IMR-90 (cell line): ENCODE data around the gene TMPRSS7. TPM values are rescaled to one million over a fixed set of nuclear protein-coding genes. Genes with fewer than 3 reads are reported as not detected.

Experiments
- ATAC-seq: fragments of 200-7000 bp; cut with Tn5 transposase; 2 replicates; pipeline ENCODE4 v1.9.1; 2020; ENCODE audit warnings: low read depth, mild to moderate bottlenecking, moderate library complexity
- BruUV-seq: library from RNA; stranded (reverse); fragments of 400-500 nt; replicated peaks from 2 replicates; lab custom pipeline; 2021; lab: Mats Ljungman, UMichigan
- CTCF ChIA-PET: fragments of 300-600 bp; formaldehyde crosslinking; extraction: SDS; loops from one replicate; lab custom pipeline; 2021; ENCODE audit warnings: antibody characterized with exemption; lab: Yijun Ruan, JAX
- POLR2A ChIA-PET: fragments of 300-600 bp; sonication (Branson Sonifier 250); formaldehyde crosslinking; loops from one replicate; lab custom pipeline; 2022; ENCODE audit warnings: antibody characterized with exemption; ENCODE audit not compliant: unreplicated experiment; lab: Charles Lee
- DNase-seq: peaks from one replicate; pipeline ENCODE4 v3.0.0; 2013
- H2AFZ ChIP-seq: replicated peaks from 2 replicates; pipeline ENCODE3; 2013; ENCODE audit warnings: low read length, mild to moderate bottlenecking; ENCODE audit not compliant: poor library complexity
- H2AK5ac ChIP-seq: 2 replicates; pipeline ENCODE4 v1.6.1; 2013; ENCODE audit warnings: low read depth, low read length, inconsistent platforms
- H2AK9ac ChIP-seq: replicated peaks from 2 replicates; pipeline ENCODE3; 2013; ENCODE audit warnings: mild to moderate bottlenecking, low read depth, low read length, moderate library complexity; ENCODE audit not compliant: poor library complexity
- H2BK120ac ChIP-seq: 2 replicates; pipeline ENCODE4 v1.6.1; 2013; ENCODE audit warnings: low read depth, low read length, inconsistent platforms
- H2BK15ac ChIP-seq: 3 replicates; pipeline ENCODE4 v1.6.1; 2013; ENCODE audit warnings: low read depth, low read length, inconsistent platforms
- H2BK20ac ChIP-seq: 2 replicates; pipeline ENCODE4 v1.6.1; 2013; ENCODE audit warnings: low read depth, mild to moderate bottlenecking, inconsistent platforms, low read length, moderate library complexity
- H2BK5ac ChIP-seq: 2 replicates; pipeline ENCODE4 v1.6.1; 2013; ENCODE audit warnings: mild to moderate bottlenecking, low read depth, low read length, inconsistent platforms; ENCODE audit not compliant: poor library complexity, severe bottlenecking
- H3K14ac ChIP-seq: replicated peaks from 2 replicates; pipeline ENCODE4 v1.6.1; 2013; ENCODE audit warnings: low read depth, low read length, inconsistent platforms
- H3K18ac ChIP-seq: 2 replicates; pipeline ENCODE4 v1.6.1; 2013; ENCODE audit warnings: low read depth, low read length, control low read depth
- H3K23ac ChIP-seq: 2 replicates; pipeline ENCODE4 v1.6.1; 2013; ENCODE audit warnings: low read depth, low read length, inconsistent platforms
- H3K27ac ChIP-seq: 2 replicates; pipeline ENCODE4 v1.5.1; 2013; ENCODE audit warnings: mild to moderate bottlenecking, control low read depth, low read length; ENCODE audit not compliant: insufficient read depth
- H3K27me3 ChIP-seq: 2 replicates; pipeline ENCODE4 v1.6.1; 2013; ENCODE audit warnings: low read length; ENCODE audit not compliant: control insufficient read depth, insufficient read depth
- H3K36me3 ChIP-seq: 2 replicates; pipeline ENCODE4 v1.6.1; 2013; ENCODE audit warnings: low read length, mixed read lengths; ENCODE audit not compliant: control insufficient read depth, insufficient read depth
- H3K4ac ChIP-seq: 2 replicates; pipeline ENCODE4 v1.6.1; 2013; ENCODE audit warnings: low read depth, low read length, inconsistent platforms
- H3K4me1 ChIP-seq: 2 replicates; pipeline ENCODE4 v1.6.1; 2013; ENCODE audit warnings: low read length, mixed read lengths; ENCODE audit not compliant: control insufficient read depth, insufficient read depth
- H3K4me2 ChIP-seq: 2 replicates; pipeline ENCODE4 v1.6.1; 2013; ENCODE audit warnings: low read depth, mild to moderate bottlenecking, control low read depth, low read length, moderate library complexity
- H3K4me3 ChIP-seq: 2 replicates; pipeline ENCODE4 v1.5.1; 2013; ENCODE audit warnings: low read depth, mild to moderate bottlenecking, control low read depth, low read length, moderate library complexity; ENCODE audit not compliant: insufficient read depth
- H3K56ac ChIP-seq: 2 replicates; pipeline ENCODE4 v1.6.1; 2013; ENCODE audit warnings: low read length, inconsistent platforms; ENCODE audit not compliant: insufficient read depth; ENCODE audit errors: extremely low read depth
- H3K79me1 ChIP-seq, 2 experiments: 2 replicates each; pipeline ENCODE4 v1.6.1; 2013; ENCODE audit warnings: low read length in 2 of 2, inconsistent platforms in 1 of 2, low read depth in 1 of 2
- H3K9ac ChIP-seq: 2 replicates; pipeline ENCODE4 v1.6.1; 2013; ENCODE audit warnings: low read depth, low read length, control low read depth
- H3K9me1 ChIP-seq: 2 replicates; pipeline ENCODE4 v1.6.1; 2013; ENCODE audit warnings: low read length, inconsistent platforms; ENCODE audit not compliant: insufficient read depth
- H3K9me3 ChIP-seq: 2 replicates; pipeline ENCODE4 v1.6.1; 2013; ENCODE audit warnings: low read length; ENCODE audit not compliant: control insufficient read depth, insufficient read depth
- H4K20me1 ChIP-seq: 2 replicates; pipeline ENCODE4 v1.6.1; 2013; ENCODE audit warnings: low read length, inconsistent platforms; ENCODE audit not compliant: insufficient read depth
- H4K5ac ChIP-seq: 2 replicates; pipeline ENCODE4 v1.6.1; 2013; ENCODE audit warnings: mild to moderate bottlenecking, low read depth, low read length, control low read depth
- H4K8ac ChIP-seq, 2 experiments: 2 replicates each; pipeline ENCODE4 v1.6.1; 2013; ENCODE audit warnings: low read depth in 2 of 2, low read length in 2 of 2, control low read depth in 1 of 2, inconsistent platforms in 1 of 2
- H4K91ac ChIP-seq: 2 replicates; pipeline ENCODE4 v1.6.1; 2013; ENCODE audit warnings: low read depth, low read length, inconsistent platforms; ENCODE audit not compliant: insufficient read depth
- ELK1 ChIP-seq: fragments of 150-350 bp; IDR thresholded peaks from 2 replicates; pipeline ENCODE4 v1.6.1; 2016; ENCODE audit warnings: low read depth, mild to moderate bottlenecking, low read length, moderate library complexity, borderline replicate concordance
- MAFK ChIP-seq: IDR thresholded peaks from 2 replicates; pipeline ENCODE4 v1.6.1; 2012; ENCODE audit warnings: low read depth, low read length, improper control_type of control experiment
- MAZ ChIP-seq: IDR thresholded peaks from 2 replicates; pipeline ENCODE4 v1.6.1; 2012; ENCODE audit warnings: low read depth, mild to moderate bottlenecking, low read length, improper control_type of control experiment, moderate library complexity, borderline replicate concordance
- MXI1 ChIP-seq: IDR thresholded peaks from 2 replicates; pipeline ENCODE4 v1.6.1; 2012; ENCODE audit warnings: low read depth, mild to moderate bottlenecking, low read length, moderate library complexity, borderline replicate concordance
- POLR2A ChIP-seq: IDR thresholded peaks from 2 replicates; pipeline ENCODE4 v1.6.1; 2012; ENCODE audit warnings: mild to moderate bottlenecking, low read depth, low read length
- RAD21 ChIP-seq: IDR thresholded peaks from 2 replicates; pipeline ENCODE4 v1.6.1; 2012; ENCODE audit warnings: low read length, improper control_type of control experiment
- RCOR1 ChIP-seq: IDR thresholded peaks from 2 replicates; pipeline ENCODE4 v1.6.1; 2012; ENCODE audit warnings: mild to moderate bottlenecking, low read length, improper control_type of control experiment; ENCODE audit not compliant: insufficient replicate concordance
- SMC3 ChIP-seq: fragments of 150-350 bp; IDR thresholded peaks from 2 replicates; pipeline ENCODE4 v1.6.1; 2016; ENCODE audit warnings: low read depth, mild to moderate bottlenecking, antibody characterized with exemption, low read length, moderate library complexity
- WGBS, 2 experiments: methylation state at CpG; one replicate each; pipeline versions ENCODE4 v1.1.5 to v1.1.7; 2013; ENCODE audit warnings: missing lambda C conversion rate in 2 of 2; ENCODE audit not compliant: insufficient read length in 1 of 2; ENCODE audit errors: extremely low coverage in 2 of 2; 5-methylcytosine and 5-hydroxymethylcytosine counted together
- dilution Hi-C: fragments of 300-500 bp; cut with HindIII; formaldehyde crosslinking; loops from one replicate; pipeline ENCODE4 v1.14.3; 2018; ENCODE audit warnings: low sequenced_read_pairs; ENCODE audit not compliant: unreplicated experiment
- in situ Hi-C: fragments of 300-500 bp; cut with MboI; formaldehyde crosslinking; loops from 3 replicates; pipeline ENCODE4 v1.14.3; 2019; ENCODE audit warnings: low sequenced_read_pairs, inconsistent platforms, mixed read lengths
- intact Hi-C: fragments of 100-400 bp; cut with micrococcal nuclease; formaldehyde crosslinking; loops from 2 replicates; pipeline ENCODE4 v1.10.0; 2022
- polyA plus RNA-seq, 3 experiments: library from polyadenylated mRNA; depleted of rRNA; stranded (reverse); fragments of >200 nt; gene quantifications; 2 replicates each; pipeline ENCODE4 v1.2.3, GENCODE V29; 2012; ENCODE audit warnings: low replicate concordance in 1 of 3
- total RNA-seq: library from RNA; depleted of rRNA; stranded (reverse); fragments of >200 nt; gene quantifications from 2 replicates; pipeline ENCODE4 v1.2.3, GENCODE V29; 2012
- TF ChIP-seq, protein P1 (sequence below): conservative IDR thresholded peaks from 2 replicates; pipeline ENCODE4 v1.5.1; 2012; ENCODE audit warnings: mild to moderate bottlenecking, low read depth, low read length, improper control_type of control experiment

The TMPRSS7 gene
- total and polyA plus RNA-seq, 2 of the 4 experiments (the other 2 are of a cell fraction), result 0.07 TPM; not detected in 1

GRCh38 chr3:112013058-112013783 lies 21.3 kb upstream of the TMPRSS7 start:
- no peak overlapping the region for H2BK5ac ChIP-seq
- CTCF ChIA-PET, result interaction anchor here (0.6 to 3.1 kb wide), 15 partner anchors 11 to 293 kb away, joined by 3 to 17 read pairs (median 4); partner anchors contain the start of genes ABHD10 and TAGLN3
- H4K20me1 ChIP-seq, result no peaks in the 10 kb centered on the region
- no peak overlapping the region for H3K9ac ChIP-seq
- H3K23ac ChIP-seq, result no peak overlapping the region
- peaks cover 7% of the 10 kb centered on the region for H3K4me1 ChIP-seq
- H3K4me3 ChIP-seq, result no peak overlapping the region
- H3K79me1 ChIP-seq, result no peaks in the 10 kb centered on the region
- no peak overlapping the region for H4K8ac ChIP-seq
- no peaks in the 10 kb centered on the region for H3K36me3 ChIP-seq
- H2AK9ac ChIP-seq, result no peak overlapping the region
- H2BK15ac ChIP-seq, result no peak overlapping the region
- no peak overlapping the region for H2AK5ac ChIP-seq
- no TSS peak for BruUV-seq
- no peak overlapping the region for H3K4me2 ChIP-seq
- no peak overlapping the region for H4K91ac ChIP-seq
- H2BK20ac ChIP-seq, result no peak overlapping the region
- H3K27me3 ChIP-seq, result no peaks in the 10 kb centered on the region
- TF ChIP-seq MXI1 (no peak), RAD21 (peak; percentile 87), POLR2A (no peak), RCOR1 (no peak), MAZ (no peak), MAFK (peak; percentile 80), ELK1 (no peak), SMC3 (peak; percentile 82)
- TF ChIP-seq, protein P1, sequence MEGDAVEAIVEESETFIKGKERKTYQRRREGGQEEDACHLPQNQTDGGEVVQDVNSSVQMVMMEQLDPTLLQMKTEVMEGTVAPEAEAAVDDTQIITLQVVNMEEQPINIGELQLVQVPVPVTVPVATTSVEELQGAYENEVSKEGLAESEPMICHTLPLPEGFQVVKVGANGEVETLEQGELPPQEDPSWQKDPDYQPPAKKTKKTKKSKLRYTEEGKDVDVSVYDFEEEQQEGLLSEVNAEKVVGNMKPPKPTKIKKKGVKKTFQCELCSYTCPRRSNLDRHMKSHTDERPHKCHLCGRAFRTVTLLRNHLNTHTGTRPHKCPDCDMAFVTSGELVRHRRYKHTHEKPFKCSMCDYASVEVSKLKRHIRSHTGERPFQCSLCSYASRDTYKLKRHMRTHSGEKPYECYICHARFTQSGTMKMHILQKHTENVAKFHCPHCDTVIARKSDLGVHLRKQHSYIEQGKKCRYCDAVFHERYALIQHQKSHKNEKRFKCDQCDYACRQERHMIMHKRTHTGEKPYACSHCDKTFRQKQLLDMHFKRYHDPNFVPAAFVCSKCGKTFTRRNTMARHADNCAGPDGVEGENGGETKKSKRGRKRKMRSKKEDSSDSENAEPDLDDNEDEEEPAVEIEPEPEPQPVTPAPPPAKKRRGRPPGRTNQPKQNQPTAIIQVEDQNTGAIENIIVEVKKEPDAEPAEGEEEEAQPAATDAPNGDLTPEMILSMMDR, result peak; percentile 82
- DNase-seq (peak; percentile 80), ATAC-seq (peak; percentile 93)
- no peak overlapping the region for H4K5ac ChIP-seq
- POLR2A ChIA-PET, result interaction anchor here (0.6 kb wide), 1 partner anchor 51 kb away, joined by 4 read pairs; no protein-coding TSS in a partner anchor
- no peak overlapping the region for H3K56ac ChIP-seq
- H3K14ac ChIP-seq, result no peak overlapping the region
- H2BK120ac ChIP-seq, result no peak overlapping the region
- H3K18ac ChIP-seq, result no peak overlapping the region
- no peak overlapping the region for H3K4ac ChIP-seq
- intact Hi-C loops, result loop anchor here (1.0 kb wide), 2 partner anchors 24 to 296 kb away; no protein-coding TSS in a partner anchor
- 90% methylated on average over 2 of the region's 19 CpGs; no CpG with 5 or more reads in 1 of the 2 experiments for WGBS, 2 experiments
- no peak overlapping the region for H3K27ac ChIP-seq
- in situ Hi-C loops, result no loop called here
- H3K9me3 ChIP-seq, result no peaks in the 10 kb centered on the region
- no peaks in the 10 kb centered on the region for H3K9me1 ChIP-seq
- H2AFZ ChIP-seq, result peak overlapping the region; percentile 85
- dilution Hi-C loops, result no loop called here
